CD14-positive monocyte (primary cell): Measurements from ENCODE around the gene EEPD1. TPM values are rescaled to one million over a fixed set of nuclear protein-coding genes. Genes with fewer than 3 reads are reported as not detected.

Experiments used
- DNase-seq, 3 donors: peaks; one replicate each; pipeline ENCODE4 v3.0.0-alpha.2; 2011 to 2022
- H2AFZ ChIP-seq: 2 replicates; pipeline ENCODE4 v1.6.0; 2012; ENCODE audit warnings: mild to moderate bottlenecking, low read depth, low read length, inconsistent platforms; ENCODE audit not compliant: insufficient read depth, poor library complexity, severe bottlenecking
- H3K27ac ChIP-seq, 2 donors: 1 replicate in 1 of 2; 2 replicates in 1 of 2; pipeline ENCODE4 v1.5.1; 2012 to 2013; ENCODE audit warnings: low read length in 2 of 2, control low read depth in 1 of 2, inconsistent platforms in 1 of 2, low read depth in 1 of 2, mild to moderate bottlenecking in 1 of 2
- H3K27me3 ChIP-seq, 2 donors: one replicate each; pipeline versions ENCODE4 v1.6.0 to v1.6.1; 2011 to 2013; ENCODE audit warnings: low read length in 2 of 2; ENCODE audit not compliant: control insufficient read depth in 2 of 2, insufficient read depth in 2 of 2
- H3K36me3 ChIP-seq, 2 donors: replicated peaks in 1 of 2; 1 replicate in 1 of 2; 2 replicates in 1 of 2; pipeline versions ENCODE4 v1.5.1 to v1.6.1; 2012 to 2013; ENCODE audit warnings: low read length in 2 of 2, control low read depth in 1 of 2, inconsistent platforms in 1 of 2, mild to moderate bottlenecking in 1 of 2; ENCODE audit not compliant: insufficient read depth in 2 of 2, control insufficient read depth in 1 of 2
- H3K4me1 ChIP-seq, 2 donors: 1 replicate in 1 of 2; 2 replicates in 1 of 2; pipeline versions ENCODE4 v1.5.1 to v1.6.1; 2012 to 2013; ENCODE audit warnings: low read length in 2 of 2, control low read depth in 1 of 2, inconsistent platforms in 1 of 2, mild to moderate bottlenecking in 1 of 2, moderate library complexity in 1 of 2; ENCODE audit not compliant: insufficient read depth in 2 of 2, control insufficient read depth in 1 of 2
- H3K4me2 ChIP-seq: replicated peaks from 2 replicates; pipeline ENCODE3; 2012; ENCODE audit warnings: low read length, moderate library complexity, mild to moderate bottlenecking; ENCODE audit not compliant: poor library complexity, severe bottlenecking; ENCODE audit errors: extremely low read depth
- H3K4me3 ChIP-seq, 3 experiments: fragments of 200-600 bp in 1 of 3; sonication (generic) in 1 of 3; replicated peaks in 1 of 3; 1 replicate in 2 of 3; 2 replicates in 1 of 3; pipeline ENCODE4 v1.5.1; 2011 to 2013; ENCODE audit warnings: low read length in 3 of 3, mild to moderate bottlenecking in 3 of 3, control low read depth in 2 of 3, low read depth in 2 of 3, inconsistent platforms in 1 of 3, moderate library complexity in 1 of 3
- H3K79me2 ChIP-seq: 2 replicates; pipeline ENCODE4 v1.6.0; 2012; ENCODE audit warnings: mild to moderate bottlenecking, control low read depth, inconsistent platforms, low read length, moderate library complexity; ENCODE audit not compliant: insufficient read depth
- H3K9ac ChIP-seq: 2 replicates; pipeline ENCODE4 v1.6.0; 2017; ENCODE audit warnings: low read length, mild to moderate bottlenecking; ENCODE audit not compliant: insufficient read depth, poor library complexity, severe bottlenecking
- H3K9me3 ChIP-seq, 2 donors: replicated peaks in 1 of 2; 1 replicate in 1 of 2; 2 replicates in 1 of 2; pipeline versions ENCODE4 v1.5.1 to v1.6.1; 2012 to 2013; ENCODE audit warnings: low read length in 2 of 2, control low read depth in 1 of 2; ENCODE audit not compliant: control insufficient read depth in 1 of 2, insufficient read depth in 1 of 2
- H4K20me1 ChIP-seq: 2 replicates; pipeline ENCODE4 v1.6.0; 2012; ENCODE audit warnings: mild to moderate bottlenecking, low read length, control low read depth, moderate library complexity; ENCODE audit not compliant: insufficient read depth
- H3K27ac Mint-ChIP-seq, 7 donors: one replicate each; pipeline ENCODE4 v1.8.0; 2020; ENCODE audit warnings: mild to moderate bottlenecking in 7 of 7, mixed read lengths in 7 of 7, moderate library complexity in 6 of 7, inconsistent platforms in 2 of 7
- H3K27me3 Mint-ChIP-seq, 3 donors: one replicate each; pipeline ENCODE4 v1.8.0; 2021 to 2022; ENCODE audit warnings: low read depth in 3 of 3, mild to moderate bottlenecking in 3 of 3, mixed read lengths in 3 of 3, moderate library complexity in 3 of 3, inconsistent platforms in 1 of 3
- H3K36me3 Mint-ChIP-seq, 2 donors: one replicate each; pipeline ENCODE4 v1.8.0; 2020; ENCODE audit warnings: mixed read lengths in 2 of 2, inconsistent platforms in 1 of 2, mild to moderate bottlenecking in 1 of 2
- H3K4me1 Mint-ChIP-seq: one replicate; pipeline ENCODE4 v1.8.0; 2020; ENCODE audit warnings: mild to moderate bottlenecking, mixed read lengths
- H3K4me3 Mint-ChIP-seq, 2 donors: one replicate each; pipeline ENCODE4 v1.8.0; 2020; ENCODE audit warnings: mild to moderate bottlenecking in 2 of 2, mixed read lengths in 2 of 2, moderate library complexity in 1 of 2
- H3K9me3 Mint-ChIP-seq, 7 donors: one replicate each; pipeline ENCODE4 v1.8.0; 2020 to 2022; ENCODE audit warnings: mixed read lengths in 7 of 7, mild to moderate bottlenecking in 6 of 7, moderate library complexity in 6 of 7, inconsistent platforms in 2 of 7
- WGBS: methylation state at CpG from one replicate; pipeline ENCODE4 v1.1.5; 2013; ENCODE audit warnings: missing lambda C conversion rate; ENCODE audit not compliant: insufficient coverage; 5-methylcytosine and 5-hydroxymethylcytosine counted together
- intact Hi-C, 2 donors: fragments of 100-400 bp; cut with micrococcal nuclease; formaldehyde crosslinking; loops; one replicate each; pipeline versions ENCODE4 v1.15.0 to v1.15.1; 2023
- polyA plus RNA-seq, 3 donors: library from polyadenylated mRNA; depleted of rRNA in 1 of 3; unstranded in 2 of 3; stranded (reverse) in 1 of 3; fragments of 300-500 nt in 2 of 3; fragments of >200 nt in 1 of 3; fragmentation: Illumina TruSeq in 2 of 3; gene quantifications; 1 replicate in 2 of 3; 2 replicates in 1 of 3; pipeline ENCODE4 v1.2.3, GENCODE V29; 2012 to 2021
- TF ChIP-seq, protein P1 (sequence below): fragments of 200-600 bp; IDR thresholded peaks from one replicate; pipeline ENCODE4 v1.8.0; 2022; ENCODE audit warnings: antibody characterized with exemption, mild to moderate bottlenecking

EEPD1 gene
- polyA plus RNA-seq, 3 donors: 8.6 to 14.4 (median 12.6) TPM

DNA sequence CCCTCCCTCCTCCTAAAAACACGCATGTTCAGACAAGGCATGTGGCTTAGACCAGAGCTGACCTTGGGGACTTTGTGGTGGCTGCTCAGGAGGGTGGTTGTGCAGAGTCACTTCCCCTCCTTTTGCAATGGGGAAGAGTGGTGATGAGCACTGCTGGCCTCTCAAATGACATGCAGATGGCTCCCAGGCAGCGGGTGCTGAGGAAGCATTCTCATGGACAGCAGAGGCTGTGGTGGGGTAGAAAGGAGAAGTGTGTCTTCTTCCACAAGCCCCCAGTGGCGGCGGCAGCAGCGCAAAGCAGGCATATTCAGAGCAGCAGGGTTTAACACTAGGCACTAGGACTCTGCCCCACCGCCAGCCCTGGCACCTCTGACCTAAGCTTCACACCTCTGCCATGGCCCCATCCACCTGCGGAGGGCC, 130.7 kb downstream of the EEPD1 start:
- H3K4me3 Mint-ChIP-seq: peak overlapping the region; percentile 51 to 62
- peaks cover 84% of the 10 kb centered on the region for H3K4me1 Mint-ChIP-seq
- peak; percentile 98 to 99 (median 99) for DNase-seq
- WGBS: 4% methylated on average over 6 of the region's 7 CpGs
- Histone ChIP-seq H3K79me2 (no peaks in the 10 kb centered on the region), H3K4me2 (peak overlapping the region; percentile 27), H4K20me1 (no peaks in the 10 kb centered on the region), H3K4me3 (peak overlapping the region in 1 of 3 experiments; percentile 5), H3K27ac (peak overlapping the region; percentile 90 to 93), H3K9me3 (no peaks in the 10 kb centered on the region), H3K27me3 (no peaks in the 10 kb centered on the region), H3K4me1 (peaks cover 80 to 91% of the 10 kb centered on the region in 2 donors), H3K9ac (peak overlapping the region; percentile 61), H2AFZ (no peak overlapping the region), H3K36me3 (no peaks in the 10 kb centered on the region)
- TF ChIP-seq, protein P1, sequence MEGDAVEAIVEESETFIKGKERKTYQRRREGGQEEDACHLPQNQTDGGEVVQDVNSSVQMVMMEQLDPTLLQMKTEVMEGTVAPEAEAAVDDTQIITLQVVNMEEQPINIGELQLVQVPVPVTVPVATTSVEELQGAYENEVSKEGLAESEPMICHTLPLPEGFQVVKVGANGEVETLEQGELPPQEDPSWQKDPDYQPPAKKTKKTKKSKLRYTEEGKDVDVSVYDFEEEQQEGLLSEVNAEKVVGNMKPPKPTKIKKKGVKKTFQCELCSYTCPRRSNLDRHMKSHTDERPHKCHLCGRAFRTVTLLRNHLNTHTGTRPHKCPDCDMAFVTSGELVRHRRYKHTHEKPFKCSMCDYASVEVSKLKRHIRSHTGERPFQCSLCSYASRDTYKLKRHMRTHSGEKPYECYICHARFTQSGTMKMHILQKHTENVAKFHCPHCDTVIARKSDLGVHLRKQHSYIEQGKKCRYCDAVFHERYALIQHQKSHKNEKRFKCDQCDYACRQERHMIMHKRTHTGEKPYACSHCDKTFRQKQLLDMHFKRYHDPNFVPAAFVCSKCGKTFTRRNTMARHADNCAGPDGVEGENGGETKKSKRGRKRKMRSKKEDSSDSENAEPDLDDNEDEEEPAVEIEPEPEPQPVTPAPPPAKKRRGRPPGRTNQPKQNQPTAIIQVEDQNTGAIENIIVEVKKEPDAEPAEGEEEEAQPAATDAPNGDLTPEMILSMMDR: peak; percentile 9
- H3K27ac Mint-ChIP-seq: peak overlapping the region; percentile 96 to 99 (median 98)
- H3K36me3 Mint-ChIP-seq: peaks cover 27 to 40% of the 10 kb centered on the region in 2 donors
- intact Hi-C loops: loop anchor here in 1 of 2 donors (1.0 to 5.0 kb wide), 2 partner anchors 76 to 92 kb away; no protein-coding TSS in a partner anchor
- H3K27me3 Mint-ChIP-seq: peaks cover 0 to 5% (median 2%) of the 10 kb centered on the region in 3 donors
- H3K9me3 Mint-ChIP-seq: no peaks in the 10 kb centered on the region

DNA sequence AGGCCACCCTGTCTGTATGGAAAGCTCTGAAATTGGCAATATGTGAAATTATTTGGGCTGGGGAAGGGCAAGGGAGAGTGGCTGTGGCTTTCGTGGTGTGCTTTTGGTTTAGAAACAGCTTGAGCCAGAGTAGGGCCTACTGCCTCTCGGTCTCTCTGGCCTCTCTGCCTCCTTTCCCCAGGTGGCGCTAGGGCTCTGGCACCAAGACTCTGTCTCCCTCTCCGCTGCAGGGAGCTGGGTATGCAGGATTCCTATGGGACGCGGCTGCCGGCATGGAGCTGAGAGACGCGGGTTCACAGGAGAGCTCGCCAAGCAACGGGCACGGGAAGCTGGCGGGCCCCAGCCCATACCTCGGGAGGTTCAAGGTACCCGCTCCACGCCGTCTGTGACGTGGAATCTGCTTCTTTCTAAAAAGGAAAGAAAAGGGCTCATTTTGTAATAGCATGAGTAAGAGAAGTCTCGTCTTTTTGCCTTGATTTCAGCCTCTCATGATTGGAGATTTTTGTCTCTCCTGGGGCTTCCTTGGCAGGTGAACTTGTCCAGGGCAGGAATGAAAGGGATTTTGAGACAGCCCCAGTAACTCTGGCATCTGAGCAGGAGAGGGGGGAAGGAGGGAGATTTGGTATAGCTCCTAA, 131.5 kb downstream of the EEPD1 start:
- Mint-ChIP-seq H3K36me3 (peaks cover 34 to 43% of the 10 kb centered on the region in 2 donors), H3K27ac (peak overlapping the region; percentile 96 to 99 (median 98)), H3K27me3 (peaks cover 1 to 3% (median 2%) of the 10 kb centered on the region in 3 donors), H3K9me3 (no peaks in the 10 kb centered on the region), H3K4me3 (peak overlapping the region; percentile 51 to 62), H3K4me1 (peaks cover 87% of the 10 kb centered on the region)
- Histone ChIP-seq H3K36me3 (no peaks in the 10 kb centered on the region), H3K9ac (peak overlapping the region; percentile 56), H2AFZ (no peak overlapping the region), H3K9me3 (no peaks in the 10 kb centered on the region), H4K20me1 (no peaks in the 10 kb centered on the region), H3K79me2 (no peaks in the 10 kb centered on the region), H3K27ac (peak overlapping the region; percentile 90 to 93), H3K4me1 (peaks cover 80 to 89% of the 10 kb centered on the region in 2 donors), H3K27me3 (no peaks in the 10 kb centered on the region), H3K4me2 (peak overlapping the region; percentile 27), H3K4me3 (no peak overlapping the region)
- intact Hi-C loops: loop anchor here (5.0 kb wide), 2 partner anchors 77 to 92 kb away; no protein-coding TSS in a partner anchor
- TF ChIP-seq, protein P1: no peak
- 52% methylated on average over 15 of the region's 19 CpGs for WGBS
- peak in 2 of 3 donors; percentile 63 to 71 for DNase-seq
